H4 (cell line): Measurements from ENCODE around the gene SNX3. TPM values are rescaled to one million over a fixed set of nuclear protein-coding genes. Genes with fewer than 3 reads are reported as not detected.
"Not testable (repeated sequence)": the region's sequence is repeated elsewhere in the genome, so short reads cannot be mapped to it uniquely, and the experiment has no call there.

ENCODE experiments used
- DNase-seq: peaks from one replicate; pipeline ENCODE4 v3.0.0-alpha.2; 2015; ENCODE audit warnings: low spot score
- total RNA-seq: library from RNA; depleted of rRNA; stranded (reverse); fragments of >200 nt; shearing (Covaris generic); gene quantifications from 2 replicates; pipeline ENCODE4 v1.2.3, GENCODE V29; 2014

Gene SNX3
- total RNA-seq, 1 experiment from 2014 or later, result 121 TPM

DNA sequence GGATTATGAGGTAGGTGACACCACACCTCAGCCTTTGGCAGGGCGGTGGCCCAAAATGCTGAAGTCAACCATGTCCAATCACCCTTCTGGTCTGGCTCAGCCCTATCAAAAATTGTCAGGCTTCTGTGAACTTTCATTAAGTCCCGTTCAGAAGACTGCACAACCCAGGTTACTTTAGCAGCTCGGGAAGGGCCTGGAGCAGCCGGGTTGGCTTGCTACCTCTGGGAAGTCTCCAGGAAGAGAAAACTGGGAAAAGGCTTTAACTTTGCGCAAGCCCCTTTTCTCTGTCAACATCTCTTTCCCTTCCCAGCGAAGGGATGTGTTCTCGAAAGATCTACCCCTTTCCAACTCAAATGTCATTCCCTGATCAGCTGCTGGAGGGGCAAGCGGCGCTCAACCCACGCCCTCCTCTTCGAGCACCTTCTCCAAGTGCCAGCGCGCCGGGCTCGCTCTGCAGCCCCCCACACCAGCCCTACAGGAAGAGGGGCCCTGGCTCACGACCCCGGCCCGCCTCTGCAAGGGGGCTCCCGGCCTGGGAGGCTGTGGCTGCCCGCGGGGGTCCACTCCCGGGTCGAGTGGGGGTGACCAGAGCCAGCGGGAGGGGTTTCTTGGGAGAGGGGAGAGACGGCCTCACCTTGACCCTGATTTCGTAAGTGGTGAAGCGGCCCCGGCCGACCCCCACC, 573 bp downstream of the SNX3 start:
- peak; percentile 10 for DNase-seq

DNA sequence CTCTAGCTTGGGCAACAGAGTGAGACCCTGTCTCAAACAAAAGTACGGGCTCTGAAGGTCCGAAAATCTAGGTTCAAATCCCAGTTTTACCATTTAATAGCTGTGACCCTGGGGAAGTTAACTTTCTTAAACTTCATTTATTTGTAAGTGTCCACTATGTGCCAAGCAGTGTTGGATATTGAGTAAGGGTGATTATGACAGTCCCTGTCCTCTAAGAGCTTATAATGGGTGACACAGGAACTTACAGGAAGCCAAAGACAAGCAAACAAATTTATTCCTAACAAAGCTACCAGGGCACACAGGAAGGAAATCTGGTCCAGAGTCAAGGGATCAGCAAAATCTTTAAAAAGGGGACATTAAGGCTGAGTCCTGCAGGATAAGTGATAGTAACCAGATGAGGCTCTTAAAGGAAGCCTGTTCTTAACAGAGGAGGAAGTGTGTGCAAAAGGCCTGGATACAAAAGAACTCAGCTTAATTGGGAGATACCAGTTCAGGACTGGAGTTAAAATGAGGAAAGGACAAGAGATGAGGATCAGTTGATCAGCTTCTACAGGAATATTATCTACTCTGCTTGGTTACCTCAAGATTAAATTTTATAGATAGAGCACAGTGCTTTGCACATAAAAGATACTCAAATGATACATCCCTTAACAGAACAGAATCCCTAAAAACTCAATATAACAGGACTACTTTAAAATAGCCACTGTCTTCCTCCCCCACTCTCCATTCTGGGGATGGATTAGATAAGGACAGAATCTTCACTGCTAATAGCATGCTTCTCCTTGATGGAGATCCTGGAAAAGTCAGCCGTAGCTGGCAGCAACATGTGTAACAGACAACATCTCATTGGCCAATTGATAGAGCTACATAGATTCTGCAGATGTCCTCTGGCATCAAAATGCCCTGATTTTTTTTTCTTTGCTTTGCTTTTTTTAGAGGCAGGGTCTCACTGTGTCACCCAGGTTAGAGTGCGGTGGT, 6.1 kb downstream of the SNX3 start:
- DNase-seq, result no peak

DNA sequence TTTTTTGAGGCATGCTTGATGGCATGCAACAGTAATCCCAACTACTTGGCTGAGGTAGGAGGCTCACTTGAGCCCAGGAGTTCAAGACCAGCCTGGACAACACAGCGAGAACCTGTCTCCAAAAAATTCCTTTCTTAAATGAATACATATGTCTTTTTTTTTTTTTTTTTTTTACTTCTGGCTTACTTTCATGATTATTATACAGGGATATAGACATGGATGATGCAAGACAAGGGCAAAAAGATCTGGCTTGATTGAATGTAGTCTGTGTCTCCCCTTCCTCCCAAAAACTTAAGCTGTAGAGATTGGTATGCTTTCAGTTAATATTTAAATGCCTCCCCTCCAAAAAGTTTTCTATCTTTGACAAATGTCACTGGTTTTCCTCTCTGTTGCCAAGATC, 7.6 kb downstream of the SNX3 start:
- DNase-seq, result no peak

DNA sequence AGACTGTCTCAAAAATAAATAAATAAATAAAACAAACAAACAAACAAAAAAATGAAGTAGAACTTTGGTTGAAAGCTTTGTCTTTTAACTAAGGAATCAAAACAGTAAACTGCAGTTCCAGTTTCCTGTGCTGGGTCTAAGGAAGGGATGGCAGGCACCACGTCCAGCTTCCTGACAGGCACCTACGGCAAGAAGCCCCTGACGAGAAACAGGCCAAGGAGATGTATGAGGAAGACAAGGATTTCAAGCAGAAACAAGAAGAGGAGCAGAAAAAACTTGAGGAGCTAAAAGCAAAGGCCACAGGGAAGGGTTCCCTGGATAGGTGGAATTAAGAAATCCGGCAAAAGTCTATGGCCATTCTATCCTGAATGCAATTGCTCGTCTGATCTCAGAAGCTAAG, 8.8 kb downstream of the SNX3 start:
- no peak for DNase-seq

GRCh38 chr6:108251252-108251651, 9.6 kb downstream of the SNX3 start:
- no peak for DNase-seq

- no peak for DNase-seq
These were observed 10.5 kb downstream of the SNX3 start for GRCh38 chr6:108250240-108250866.

- no peak for DNase-seq
These were observed 12.8 kb downstream of the SNX3 start for GRCh38 chr6:108247965-108248536.

DNA sequence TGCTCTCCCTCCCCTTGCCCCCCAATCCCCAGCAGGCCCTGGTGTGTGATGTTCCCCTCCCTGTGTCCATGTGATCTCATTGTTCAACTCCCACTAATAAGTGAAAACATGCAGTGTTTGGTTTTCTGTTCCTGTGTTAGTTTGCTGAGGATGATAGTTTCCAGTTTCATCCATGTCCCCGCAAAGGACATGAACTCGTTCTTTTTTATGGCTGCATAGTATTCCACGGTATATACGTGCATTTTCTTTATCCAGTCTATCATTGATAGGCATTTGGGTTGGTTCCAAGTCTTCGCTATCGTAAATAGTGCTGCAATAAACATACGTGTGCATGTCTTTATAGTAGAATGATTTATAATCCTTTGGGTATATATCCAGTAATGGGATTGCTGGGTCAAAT, 15.7 kb downstream of the SNX3 start:
- not testable (repeated sequence) for DNase-seq

- DNase-seq, result no peak
These were observed 17.0 kb downstream of the SNX3 start for GRCh38 chr6:108243836-108244235.

DNA sequence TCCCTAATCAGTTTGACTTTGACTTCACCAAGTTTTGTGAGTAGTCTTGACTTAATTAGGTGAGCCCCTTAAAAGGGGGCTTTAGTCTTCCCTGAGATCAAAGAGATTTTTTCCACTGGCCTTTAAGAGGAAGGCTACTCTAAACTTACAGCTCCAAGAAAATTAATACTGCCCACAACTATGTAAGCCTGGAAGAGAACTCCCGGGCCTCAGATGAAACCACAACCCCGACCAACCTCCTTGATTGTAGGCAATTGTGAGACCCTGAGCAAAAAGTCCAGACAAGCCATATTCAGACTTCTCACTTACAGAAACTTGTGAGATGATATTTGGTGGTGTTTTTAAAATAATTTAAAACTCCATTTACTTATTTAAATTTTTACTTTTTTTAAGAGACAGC, 18.1 kb downstream of the SNX3 start:
- no peak for DNase-seq

DNA sequence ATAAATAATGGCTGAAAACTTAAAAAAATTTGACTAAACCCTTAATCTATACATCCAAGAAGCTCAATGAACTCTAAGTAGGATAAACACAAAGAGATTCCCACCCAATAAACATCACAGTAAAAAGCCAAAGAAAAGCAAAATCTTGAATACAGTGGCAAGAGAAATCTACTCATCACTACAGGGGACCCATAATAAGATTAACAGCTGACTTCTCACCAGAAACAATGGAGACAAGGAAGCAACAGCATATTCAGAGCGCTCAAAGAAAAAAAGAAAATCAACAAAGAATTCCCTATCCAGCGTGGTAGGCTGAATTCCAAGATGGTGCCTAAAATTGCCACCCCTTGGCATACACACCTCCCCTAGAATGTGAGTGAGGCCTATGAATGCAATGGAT, 18.6 kb downstream of the SNX3 start:
- no peak for DNase-seq

GRCh38 chr6:108238322-108238721, 22.5 kb downstream of the SNX3 start:
- DNase-seq, result no peak

GRCh38 chr6:108236791-108237190, 24.0 kb downstream of the SNX3 start:
- DNase-seq, result no peak

DNA sequence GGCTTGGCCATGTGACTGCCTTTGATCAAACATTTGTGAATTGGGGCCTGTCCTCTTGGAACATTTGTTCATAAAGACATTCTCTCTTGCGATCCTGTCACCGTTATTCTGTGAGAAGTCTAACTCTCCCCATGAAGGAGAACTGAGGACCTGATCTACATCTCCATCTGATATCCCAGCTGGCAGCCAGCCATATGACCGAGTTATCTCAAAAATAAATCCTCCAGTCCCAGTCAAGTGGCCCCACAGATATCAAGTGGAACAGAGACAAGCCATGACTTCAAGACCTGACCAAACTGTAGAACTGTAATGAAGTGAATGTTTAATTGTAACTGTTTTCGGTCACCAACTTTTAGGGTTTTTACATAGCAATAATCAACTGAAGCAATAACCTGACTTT, 25.7 kb downstream of the SNX3 start:
- DNase-seq, result no peak

DNA sequence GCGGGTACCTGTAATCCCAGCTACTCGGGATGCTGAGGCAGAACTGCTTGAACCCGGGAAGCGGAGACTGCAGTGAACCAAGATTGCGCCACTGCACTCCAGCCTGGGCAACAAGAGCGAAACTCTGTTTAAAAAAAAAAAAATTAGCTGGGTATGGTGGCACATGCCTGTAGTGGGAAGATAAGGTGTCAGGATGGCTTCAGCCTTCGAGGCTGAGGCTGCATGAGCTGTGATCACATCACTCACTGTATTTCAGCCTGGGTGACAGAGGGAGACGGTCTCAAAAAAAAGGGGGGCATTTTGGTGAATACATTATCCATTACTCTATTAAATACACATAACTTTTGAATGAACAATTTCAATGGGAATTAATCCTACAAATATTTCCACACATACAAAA, 32.4 kb downstream of the SNX3 start:
- no peak for DNase-seq

GRCh38 chr6:108227290-108227689, 33.5 kb downstream of the SNX3 start:
- no peak for DNase-seq

DNA sequence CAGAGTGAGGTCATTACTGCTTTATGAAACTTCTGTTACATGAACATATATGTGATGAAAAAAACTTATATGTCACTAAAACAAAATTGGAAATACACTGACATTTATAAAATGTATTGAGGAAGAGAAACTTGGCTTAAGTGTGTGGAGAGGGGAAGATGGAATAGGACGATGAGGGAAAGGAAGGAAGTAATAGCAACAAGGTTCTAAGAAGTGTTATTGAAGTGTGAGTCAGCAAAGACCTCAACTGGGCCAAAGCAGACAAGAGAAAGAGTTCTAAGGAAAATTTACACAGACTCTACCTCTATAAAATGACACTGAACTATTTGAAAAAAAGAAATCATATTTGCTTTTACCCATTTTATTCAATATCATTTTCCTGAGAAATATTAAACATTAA, 38.3 kb downstream of the SNX3 start:
- DNase-seq, result no peak

DNA sequence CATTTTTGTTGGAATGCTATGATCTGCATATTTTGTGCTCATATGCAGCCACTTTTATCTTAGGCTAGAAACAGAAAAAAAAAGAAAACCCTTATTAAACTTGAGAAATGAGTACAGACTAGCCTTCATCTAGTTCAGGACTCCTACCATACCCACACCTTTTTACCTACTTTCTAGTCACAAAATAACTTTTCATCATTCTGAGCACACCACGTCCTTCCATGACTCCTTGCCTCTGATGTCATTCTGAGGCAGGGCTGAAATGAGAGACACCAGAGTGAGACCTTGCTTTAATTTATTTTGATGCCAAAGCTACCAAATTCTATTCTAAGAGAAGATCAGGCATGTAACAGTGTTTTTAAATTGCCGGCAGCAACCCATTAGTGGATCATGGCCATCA, 38.8 kb downstream of the SNX3 start:
- no peak for DNase-seq

GRCh38 chr6:108211671-108212070, 49.2 kb downstream of the SNX3 start:
- DNase-seq, result no peak

DNA sequence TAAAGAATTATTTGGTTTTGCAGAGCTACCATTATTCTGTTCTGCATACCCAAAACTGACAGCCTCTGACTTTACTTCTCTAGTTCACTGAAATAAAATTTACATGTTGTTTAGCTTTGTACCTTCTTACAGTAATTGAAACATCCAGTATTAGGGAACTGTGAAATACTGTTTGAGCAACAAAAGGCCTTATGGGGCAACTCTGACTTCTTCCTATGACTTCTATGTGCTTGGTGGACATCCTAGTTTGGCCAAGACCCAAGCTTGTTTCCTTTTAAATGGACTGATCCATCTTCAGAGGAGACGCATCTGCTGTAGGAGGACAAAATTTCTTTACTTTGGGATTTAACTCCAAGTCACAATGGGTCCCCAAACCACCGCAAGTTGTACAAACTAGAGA, 50.3 kb downstream of the SNX3 start:
- no peak for DNase-seq

DNA sequence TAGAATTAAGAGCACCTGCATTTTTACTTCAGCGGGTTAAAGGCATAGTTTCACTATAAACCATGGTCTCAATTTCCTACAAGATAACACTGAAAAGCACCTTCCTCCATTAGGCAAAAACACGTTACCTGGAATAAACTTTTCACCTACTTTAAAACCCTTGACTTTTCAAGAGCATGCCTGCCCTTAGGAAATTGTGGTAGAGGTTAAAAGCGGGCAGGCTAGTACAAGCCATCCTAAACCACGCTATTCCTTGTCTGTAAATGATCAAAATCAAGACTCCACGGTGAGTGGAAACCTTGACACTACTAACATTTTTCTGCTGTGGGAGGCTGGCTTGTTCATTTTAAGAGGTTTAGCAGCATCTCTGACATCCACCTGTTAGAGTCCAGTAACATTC, 51.1 kb downstream of the SNX3 start:
- no peak for DNase-seq

GRCh38 chr6:108207013-108207412, 53.8 kb downstream of the SNX3 start:
- no peak for DNase-seq
